ENCODE data around the gene PWWP2A.

The PWWP2A gene

GRCh38 chr5:160057256-160057655 lies 62.0 kb downstream of the PWWP2A start:
- Histone ChIP-seq H4K12ac (ENCODE audit: low read depth, low read length) (no peak overlapping the region), H2AFZ (ENCODE audit: insufficient read depth, low read length, poor library complexity) (no peak overlapping the region), H3K4me2 (ENCODE audit: low read length) (no peak overlapping the region), H3K4me3 (ENCODE audit: low read depth, low read length) (no peak overlapping the region), H3K9me3 (ENCODE audit: insufficient read depth, low read depth, low read length) (no peaks in the 10 kb centered on the region), H4K91ac (ENCODE audit: low read depth, low read length) (no peak overlapping the region), H3K4me1 (ENCODE audit: control insufficient read depth in 1 of 2, insufficient read depth in 2 of 2, low read length in 2 of 2) (no peaks in the 10 kb centered on the region), H2BK5ac (ENCODE audit: low read depth, low read length, poor library complexity) (no peak overlapping the region), H4K8ac (ENCODE audit: low read depth, low read length) (no peak overlapping the region), H2BK12ac (ENCODE audit: low read length) (no peak overlapping the region), H3K23ac (ENCODE audit: low read length) (no peak overlapping the region), H2AK5ac (ENCODE audit: low read length) (no peak overlapping the region), H3K14ac (ENCODE audit: low read length) (no peak overlapping the region), H3K79me2 (ENCODE audit: control insufficient read depth, insufficient read depth, low read length, poor library complexity) (no peaks in the 10 kb centered on the region), H3K27me3 (ENCODE audit: insufficient read depth, low read length) (no peaks in the 10 kb centered on the region), H3K79me1 (ENCODE audit: low read length) (no peaks in the 10 kb centered on the region), H3K27ac (ENCODE audit: low read depth, low read length) (no peak overlapping the region), H3K4ac (ENCODE audit: low read depth, low read length) (no peak overlapping the region), H3K9ac (ENCODE audit: low read length) (no peak overlapping the region), H3K18ac (ENCODE audit: low read length) (no peak overlapping the region), H3K36me3 (ENCODE audit: control insufficient read depth in 1 of 2, insufficient read depth in 2 of 2, low read length in 2 of 2) (peaks cover 14 to 38% of the 10 kb centered on the region in 2 experiments), H2BK120ac (ENCODE audit: insufficient read depth, low read length, poor library complexity) (no peak overlapping the region)
- DNase-seq: no peak
- WGBS (ENCODE audit: extremely low coverage, insufficient coverage, insufficient read length): no CpG with 5 or more reads among the region's 4 CpGs

GRCh38 chr5:160054831-160055230 lies 64.4 kb downstream of the PWWP2A start:
- Histone ChIP-seq H3K23ac (ENCODE audit: low read length) (no peak overlapping the region), H3K36me3 (ENCODE audit: control insufficient read depth in 1 of 2, insufficient read depth in 2 of 2, low read length in 2 of 2) (peaks cover 16 to 32% of the 10 kb centered on the region in 2 experiments), H4K12ac (ENCODE audit: low read depth, low read length) (no peak overlapping the region), H3K4me3 (ENCODE audit: low read depth, low read length) (no peak overlapping the region), H3K79me1 (ENCODE audit: low read length) (no peaks in the 10 kb centered on the region), H3K14ac (ENCODE audit: low read length) (no peak overlapping the region), H2BK120ac (ENCODE audit: insufficient read depth, low read length, poor library complexity) (no peak overlapping the region), H3K4me1 (ENCODE audit: control insufficient read depth in 1 of 2, insufficient read depth in 2 of 2, low read length in 2 of 2) (no peaks in the 10 kb centered on the region), H4K91ac (ENCODE audit: low read depth, low read length) (no peak overlapping the region), H3K9ac (ENCODE audit: low read length) (no peak overlapping the region), H3K27ac (ENCODE audit: low read depth, low read length) (no peak overlapping the region), H2BK5ac (ENCODE audit: low read depth, low read length, poor library complexity) (no peak overlapping the region), H3K79me2 (ENCODE audit: control insufficient read depth, insufficient read depth, low read length, poor library complexity) (no peaks in the 10 kb centered on the region), H3K9me3 (ENCODE audit: insufficient read depth, low read depth, low read length) (no peaks in the 10 kb centered on the region), H2AK5ac (ENCODE audit: low read length) (no peak overlapping the region), H3K27me3 (ENCODE audit: insufficient read depth, low read length) (no peaks in the 10 kb centered on the region), H3K4ac (ENCODE audit: low read depth, low read length) (no peak overlapping the region), H4K8ac (ENCODE audit: low read depth, low read length) (no peak overlapping the region), H2AFZ (ENCODE audit: insufficient read depth, low read length, poor library complexity) (no peak overlapping the region), H2BK12ac (ENCODE audit: low read length) (no peak overlapping the region), H3K4me2 (ENCODE audit: low read length) (no peak overlapping the region), H3K18ac (ENCODE audit: low read length) (no peak overlapping the region)
- no CpG with 5 or more reads among the region's 2 CpGs for WGBS (ENCODE audit: extremely low coverage, insufficient coverage, insufficient read length)
- peak in 1 of 2 donors; percentile 32 for DNase-seq

- Histone ChIP-seq H4K91ac (ENCODE audit: low read depth, low read length) (no peak overlapping the region), H3K9me3 (ENCODE audit: insufficient read depth, low read depth, low read length) (no peaks in the 10 kb centered on the region), H2AK5ac (ENCODE audit: low read length) (no peak overlapping the region), H3K4ac (ENCODE audit: low read depth, low read length) (no peak overlapping the region), H4K8ac (ENCODE audit: low read depth, low read length) (no peak overlapping the region), H3K36me3 (ENCODE audit: control insufficient read depth in 1 of 2, insufficient read depth in 2 of 2, low read length in 2 of 2) (peaks cover 17 to 33% of the 10 kb centered on the region in 2 experiments), H3K79me1 (ENCODE audit: low read length) (no peaks in the 10 kb centered on the region), H3K9ac (ENCODE audit: low read length) (no peak overlapping the region), H3K18ac (ENCODE audit: low read length) (no peak overlapping the region), H3K4me2 (ENCODE audit: low read length) (no peak overlapping the region), H3K4me3 (ENCODE audit: low read depth, low read length) (no peak overlapping the region), H2BK5ac (ENCODE audit: low read depth, low read length, poor library complexity) (no peak overlapping the region), H3K23ac (ENCODE audit: low read length) (no peak overlapping the region), H2BK12ac (ENCODE audit: low read length) (no peak overlapping the region), H4K12ac (ENCODE audit: low read depth, low read length) (no peak overlapping the region), H3K27me3 (ENCODE audit: insufficient read depth, low read length) (no peaks in the 10 kb centered on the region), H3K27ac (ENCODE audit: low read depth, low read length) (no peak overlapping the region), H2AFZ (ENCODE audit: insufficient read depth, low read length, poor library complexity) (no peak overlapping the region), H2BK120ac (ENCODE audit: insufficient read depth, low read length, poor library complexity) (no peak overlapping the region), H3K14ac (ENCODE audit: low read length) (no peak overlapping the region), H3K79me2 (ENCODE audit: control insufficient read depth, insufficient read depth, low read length, poor library complexity) (no peaks in the 10 kb centered on the region), H3K4me1 (ENCODE audit: control insufficient read depth in 1 of 2, insufficient read depth in 2 of 2, low read length in 2 of 2) (no peaks in the 10 kb centered on the region)
- no peak for DNase-seq
- no CpG with 5 or more reads among the region's 1 CpG for WGBS (ENCODE audit: extremely low coverage, insufficient coverage, insufficient read length)
Measured at GRCh38 chr5:160054047-160054446, 65.2 kb downstream of the PWWP2A start.

GRCh38 chr5:160049099-160049498 lies 70.2 kb downstream of the PWWP2A start:
- no peak overlapping the region for H2BK120ac ChIP-seq (ENCODE audit: insufficient read depth, low read length, poor library complexity)
- no peak overlapping the region for H4K8ac ChIP-seq (ENCODE audit: low read depth, low read length)
- no peak overlapping the region for H3K4me2 ChIP-seq (ENCODE audit: low read length)
- H3K9ac ChIP-seq (ENCODE audit: low read length): no peak overlapping the region
- H3K36me3 ChIP-seq (ENCODE audit: control insufficient read depth in 1 of 2, insufficient read depth in 2 of 2, low read length in 2 of 2): peaks cover 16 to 23% of the 10 kb centered on the region in 2 experiments
- H3K79me1 ChIP-seq (ENCODE audit: low read length): no peaks in the 10 kb centered on the region
- no peak overlapping the region for H2BK5ac ChIP-seq (ENCODE audit: low read depth, low read length, poor library complexity)
- WGBS (ENCODE audit: extremely low coverage, insufficient coverage, insufficient read length): no CpG with 5 or more reads among the region's 3 CpGs
- no peak overlapping the region for H3K4ac ChIP-seq (ENCODE audit: low read depth, low read length)
- H2BK12ac ChIP-seq (ENCODE audit: low read length): no peak overlapping the region
- no peaks in the 10 kb centered on the region for H3K27me3 ChIP-seq (ENCODE audit: insufficient read depth, low read length)
- no peak overlapping the region for H4K12ac ChIP-seq (ENCODE audit: low read depth, low read length)
- no peak overlapping the region for H3K4me3 ChIP-seq (ENCODE audit: low read depth, low read length)
- H3K27ac ChIP-seq (ENCODE audit: low read depth, low read length): no peak overlapping the region
- H2AFZ ChIP-seq (ENCODE audit: insufficient read depth, low read length, poor library complexity): no peak overlapping the region
- DNase-seq: no peak
- H2AK5ac ChIP-seq (ENCODE audit: low read length): no peak overlapping the region
- no peak overlapping the region for H3K14ac ChIP-seq (ENCODE audit: low read length)
- no peaks in the 10 kb centered on the region for H3K9me3 ChIP-seq (ENCODE audit: insufficient read depth, low read depth, low read length)
- no peak overlapping the region for H3K18ac ChIP-seq (ENCODE audit: low read length)
- no peak overlapping the region for H3K23ac ChIP-seq (ENCODE audit: low read length)
- no peak overlapping the region for H4K91ac ChIP-seq (ENCODE audit: low read depth, low read length)
- no peaks in the 10 kb centered on the region for H3K4me1 ChIP-seq (ENCODE audit: control insufficient read depth in 1 of 2, insufficient read depth in 2 of 2, low read length in 2 of 2)
- H3K79me2 ChIP-seq (ENCODE audit: control insufficient read depth, insufficient read depth, low read length, poor library complexity): no peaks in the 10 kb centered on the region

Data from trophoblast cell (in vitro differentiated cells and primary cell).